HCT116 (cell line): ENCODE measurements around the gene HEATR5B. TPM values are rescaled to one million over a fixed set of nuclear protein-coding genes. Genes with fewer than 3 reads are reported as not detected.

ENCODE experiments used
- ATAC-seq: fragments of 200-7000 bp; cut with Tn5 transposase; 2 replicates; pipeline ENCODE4 v1.9.1; 2020; ENCODE audit warnings: mild to moderate bottlenecking, moderate library complexity
- BruUV-seq: library from RNA; stranded (reverse); fragments of 400-500 nt; replicated peaks from 2 replicates; lab custom pipeline; 2021; lab: Mats Ljungman, UMichigan
- CTCF ChIA-PET: fragments of 300-600 bp; sonication (Branson Sonifier 250); formaldehyde crosslinking; loops from one replicate; lab custom pipeline; 2021; ENCODE audit warnings: antibody characterized with exemption; lab: Charles Lee
- POLR2A ChIA-PET: fragments of 300-600, 350-600 bp; sonication (Branson Sonifier 250); formaldehyde crosslinking; loops from one replicate; lab custom pipeline; 2021; ENCODE audit warnings: antibody characterized with exemption; lab: Charles Lee
- RAD21 ChIA-PET, 2 experiments: fragments of 300-600 bp; sonication (Branson Sonifier 250); formaldehyde crosslinking; loops; one replicate each; lab custom pipeline; 2023; ENCODE audit warnings: low total read pairs in 2 of 2; ENCODE audit not compliant: uncharacterized antibody in 2 of 2, unreplicated experiment in 2 of 2, low non-redundant PET in 1 of 2; lab: Charles Lee
- DNase-seq: peaks from one replicate; pipeline ENCODE4 v3.0.0-alpha.2; 2010; ENCODE audit warnings: low read depth, low spot score
- H2AFZ ChIP-seq: fragments of 200-600 bp; shearing (Covaris generic), sonication (generic); 2 replicates; pipeline ENCODE4 v1.6.1; 2017; ENCODE audit warnings: low read depth, mixed run types, mixed read lengths, antibody characterized with exemption, low read length; ENCODE audit not compliant: poor library complexity, severe bottlenecking
- H3K27ac ChIP-seq: 2 replicates; pipeline ENCODE4 v1.5.1; 2012; ENCODE audit warnings: low read depth, low read length
- H3K27me3 ChIP-seq: fragments of 200-600 bp; sonication (generic); 2 replicates; pipeline ENCODE4 v1.6.1; 2016; ENCODE audit warnings: mixed run types, low read length, mixed read lengths; ENCODE audit not compliant: insufficient read depth
- H3K36me3 ChIP-seq, 2 experiments: fragments of 200-500 bp in 1 of 2; fragments of 200-600 bp in 1 of 2; sonication (Bioruptor generic) in 1 of 2; sonication (generic) in 1 of 2; 2 replicates each; pipeline versions ENCODE4 v1.5.1 to v1.6.1; 2014 to 2016; ENCODE audit warnings: low read length in 2 of 2, inconsistent platforms in 1 of 2, mixed read lengths in 1 of 2, mixed run types in 1 of 2; ENCODE audit not compliant: insufficient read depth in 2 of 2, control insufficient read depth in 1 of 2
- H3K4me1 ChIP-seq, 2 experiments: fragments of 200-600 bp in 1 of 2; sonication (generic) in 1 of 2; 2 replicates each; pipeline versions ENCODE4 v1.5.1 to v1.6.1; 2012 to 2017; ENCODE audit warnings: low read length in 2 of 2, inconsistent platforms in 1 of 2, mild to moderate bottlenecking in 1 of 2, mixed read lengths in 1 of 2, mixed run types in 1 of 2, moderate library complexity in 1 of 2; ENCODE audit not compliant: insufficient read depth in 2 of 2, control insufficient read depth in 1 of 2
- H3K4me2 ChIP-seq: fragments of 200-600 bp; sonication (generic); 2 replicates; pipeline ENCODE4 v1.6.1; 2017; ENCODE audit warnings: mixed run types, low read length, mixed read lengths
- H3K4me3 ChIP-seq, 2 experiments: fragments of 200-600 bp in 1 of 2; sonication (generic) in 1 of 2; replicated peaks in 1 of 2; 2 replicates each; pipeline ENCODE4 v1.5.1; 2011 to 2016; ENCODE audit warnings: low read length in 2 of 2, control low read depth in 1 of 2, low read depth in 1 of 2, mild to moderate bottlenecking in 1 of 2, mixed read lengths in 1 of 2, mixed run types in 1 of 2
- H3K79me2 ChIP-seq: fragments of 200-600 bp; sonication (generic); 2 replicates; pipeline ENCODE4 v1.6.1; 2017; ENCODE audit warnings: mild to moderate bottlenecking, mixed run types, low read length, moderate library complexity, mixed read lengths; ENCODE audit not compliant: insufficient read depth
- H3K9ac ChIP-seq: fragments of 200-600 bp; sonication (generic); 2 replicates; pipeline ENCODE4 v1.6.1; 2016; ENCODE audit warnings: low read length, mixed read lengths
- H3K9me2 ChIP-seq: fragments of 200-600 bp; sonication (generic), shearing (Covaris generic); 2 replicates; pipeline ENCODE4 v1.6.1; 2017; ENCODE audit warnings: mixed run types, mild to moderate bottlenecking, moderate library complexity; ENCODE audit not compliant: insufficient read depth
- H3K9me3 ChIP-seq, 2 experiments: fragments of 200-500 bp in 1 of 2; fragments of 200-600 bp in 1 of 2; sonication (Bioruptor generic) in 1 of 2; sonication (generic) in 1 of 2; 2 replicates each; pipeline ENCODE4 v1.6.1; 2014 to 2017; ENCODE audit warnings: low read length in 2 of 2, mixed read lengths in 2 of 2, inconsistent platforms in 1 of 2, low read depth in 1 of 2, mild to moderate bottlenecking in 1 of 2, mixed run types in 1 of 2, moderate library complexity in 1 of 2; ENCODE audit not compliant: control insufficient read depth in 1 of 2, insufficient read depth in 1 of 2
- H4K20me1 ChIP-seq: fragments of 200-600 bp; sonication (generic), shearing (Covaris generic); 2 replicates; pipeline ENCODE4 v1.6.1; 2017; ENCODE audit warnings: mixed run types, mild to moderate bottlenecking, moderate library complexity; ENCODE audit not compliant: insufficient read depth
- CBX3 ChIP-seq: IDR thresholded peaks from 2 replicates; pipeline ENCODE4 v1.6.1; 2012; ENCODE audit warnings: low read depth
- CEBPB ChIP-seq: IDR thresholded peaks from 2 replicates; pipeline ENCODE4 v1.6.1; 2012; ENCODE audit warnings: low read depth
- EGR1 ChIP-seq: IDR thresholded peaks from 2 replicates; pipeline ENCODE4 v1.6.1; 2012; ENCODE audit warnings: low read depth
- ELF1 ChIP-seq: IDR thresholded peaks from 2 replicates; pipeline ENCODE4 v1.6.1; 2012; ENCODE audit warnings: low read depth, borderline replicate concordance
- EZH2 ChIP-seq: fragments of 200-600 bp; sonication (generic); IDR thresholded peaks from 2 replicates; pipeline ENCODE4 v1.6.1; 2017; ENCODE audit warnings: antibody characterized with exemption, mixed run types
- EZH2phosphoT487 ChIP-seq: fragments of 200-600 bp; IDR thresholded peaks from 2 replicates; pipeline ENCODE4 v1.6.1; 2018; ENCODE audit warnings: antibody characterized with exemption, borderline replicate concordance
- FOSL1 ChIP-seq: IDR thresholded peaks from 2 replicates; pipeline ENCODE4 v1.6.1; 2012; ENCODE audit warnings: low read depth
- JUND ChIP-seq: IDR thresholded peaks from 2 replicates; pipeline ENCODE4 v1.6.1; 2012
- POLR2AphosphoS5 ChIP-seq: IDR thresholded peaks from 2 replicates; pipeline ENCODE4 v1.6.1; 2011; ENCODE audit warnings: mild to moderate bottlenecking, low read depth, low read length, moderate library complexity
- RAD21 ChIP-seq: IDR thresholded peaks from 2 replicates; pipeline ENCODE4 v1.6.1; 2012; ENCODE audit warnings: low read depth, mild to moderate bottlenecking
- REST ChIP-seq: IDR thresholded peaks from 2 replicates; pipeline ENCODE4 v1.6.1; 2012; ENCODE audit warnings: low read depth
- SIN3A ChIP-seq: IDR thresholded peaks from 2 replicates; pipeline ENCODE4 v1.6.1; 2012; ENCODE audit warnings: low read depth
- SRF ChIP-seq: IDR thresholded peaks from 2 replicates; pipeline ENCODE4 v1.6.1; 2012; ENCODE audit warnings: low read depth
- YY1 ChIP-seq: IDR thresholded peaks from 2 replicates; pipeline ENCODE4 v1.6.1; 2011; ENCODE audit warnings: low read length, low read depth, moderate library complexity, mild to moderate bottlenecking; ENCODE audit not compliant: insufficient replicate concordance; ENCODE audit errors: extremely low read depth
- ZFX ChIP-seq: fragments of 450-650 bp; IDR thresholded peaks from 2 replicates; pipeline ENCODE4 v1.6.1; 2017
- intact Hi-C: fragments of 100-400 bp; cut with micrococcal nuclease; formaldehyde crosslinking; loops from 2 replicates; pipeline ENCODE4 v1.10.0; 2022
- total RNA-seq: library from RNA; stranded (reverse); gene quantifications from one replicate; pipeline ENCODE4 v1.2.1, GENCODE V29; 2021; ENCODE audit not compliant: unreplicated experiment
- TF ChIP-seq, protein P1 (sequence below): IDR thresholded peaks from 2 replicates; pipeline ENCODE4 v1.6.1; 2012
- TF ChIP-seq, protein P2 (sequence below): IDR thresholded peaks from 2 replicates; pipeline ENCODE4 v1.6.1; 2011; ENCODE audit warnings: mild to moderate bottlenecking, low read length, moderate library complexity; ENCODE audit not compliant: insufficient replicate concordance; ENCODE audit errors: extremely low read depth

The HEATR5B gene
- total RNA-seq, 1 experiment from 2014 or later: 10.6 TPM

- Histone ChIP-seq H4K20me1 (no peaks in the 10 kb centered on the region), H2AFZ (no peak overlapping the region), H3K9me2 (no peaks in the 10 kb centered on the region), H3K4me3 (no peak overlapping the region), H3K4me1 (no peaks in the 10 kb centered on the region)
- intact Hi-C loops: no loop called here
- CTCF ChIA-PET: no interaction called here
- RAD21 ChIA-PET: no interaction called here
- TF ChIP-seq REST: no peak
- no peak for TF ChIP-seq YY1
- TF ChIP-seq CBX3: no peak
- no peak for TF ChIP-seq EZH2phosphoT487
- no peak for TF ChIP-seq JUND
- TF ChIP-seq SIN3A: no peak
- no peak for TF ChIP-seq ZFX
- no peak for TF ChIP-seq POLR2AphosphoS5
- TF ChIP-seq, protein P1, sequence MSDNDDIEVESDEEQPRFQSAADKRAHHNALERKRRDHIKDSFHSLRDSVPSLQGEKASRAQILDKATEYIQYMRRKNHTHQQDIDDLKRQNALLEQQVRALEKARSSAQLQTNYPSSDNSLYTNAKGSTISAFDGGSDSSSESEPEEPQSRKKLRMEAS: no peak
- TF ChIP-seq, protein P2, sequence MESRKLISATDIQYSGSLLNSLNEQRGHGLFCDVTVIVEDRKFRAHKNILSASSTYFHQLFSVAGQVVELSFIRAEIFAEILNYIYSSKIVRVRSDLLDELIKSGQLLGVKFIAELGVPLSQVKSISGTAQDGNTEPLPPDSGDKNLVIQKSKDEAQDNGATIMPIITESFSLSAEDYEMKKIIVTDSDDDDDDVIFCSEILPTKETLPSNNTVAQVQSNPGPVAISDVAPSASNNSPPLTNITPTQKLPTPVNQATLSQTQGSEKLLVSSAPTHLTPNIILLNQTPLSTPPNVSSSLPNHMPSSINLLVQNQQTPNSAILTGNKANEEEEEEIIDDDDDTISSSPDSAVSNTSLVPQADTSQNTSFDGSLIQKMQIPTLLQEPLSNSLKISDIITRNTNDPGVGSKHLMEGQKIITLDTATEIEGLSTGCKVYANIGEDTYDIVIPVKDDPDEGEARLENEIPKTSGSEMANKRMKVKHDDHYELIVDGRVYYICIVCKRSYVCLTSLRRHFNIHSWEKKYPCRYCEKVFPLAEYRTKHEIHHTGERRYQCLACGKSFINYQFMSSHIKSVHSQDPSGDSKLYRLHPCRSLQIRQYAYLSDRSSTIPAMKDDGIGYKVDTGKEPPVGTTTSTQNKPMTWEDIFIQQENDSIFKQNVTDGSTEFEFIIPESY: no peak
- no peak for TF ChIP-seq CEBPB
- no peak for TF ChIP-seq FOSL1
- no peak for TF ChIP-seq SRF
- TF ChIP-seq ELF1: no peak
- TF ChIP-seq EZH2: no peak
- TF ChIP-seq EGR1: no peak
- TF ChIP-seq RAD21: no peak
- TF ChIP-seq, all 23 proteins: peak for 0
- ATAC-seq (no peak), DNase-seq (no peak)
- no peak overlapping the region for H3K4me2 ChIP-seq
- POLR2A ChIA-PET: no interaction called here
- H3K27me3 ChIP-seq: no peaks in the 10 kb centered on the region
- no peak overlapping the region for H3K9ac ChIP-seq
- H3K79me2 ChIP-seq: no peaks in the 10 kb centered on the region
- H3K9me3 ChIP-seq: no peaks in the 10 kb centered on the region
- peaks cover 15 to 26% of the 10 kb centered on the region in 2 experiments; a peak in 3 of 4 replicates for H3K36me3 ChIP-seq
- no TSS peak for BruUV-seq
- no peak overlapping the region for H3K27ac ChIP-seq
Observed at GRCh38 chr2:37111958-37112357, 27.8 kb upstream of the HEATR5B start.
